ENCODE measurements around the gene AP3M1.

The AP3M1 gene

GRCh38 chr10:74093530-74094164 is 57.0 kb downstream of the AP3M1 start:
- Mint-ChIP-seq H3K27ac (no peak overlapping the region), H3K36me3 (peaks cover 59 to 80% of the 10 kb centered on the region in 2 donors), H3K27me3 (no peaks in the 10 kb centered on the region), H3K4me3 (no peak overlapping the region), H3K4me1 (peaks cover 22 to 24% of the 10 kb centered on the region in 2 donors), H3K9me3 (peaks cover 0 to 2% of the 10 kb centered on the region in 2 donors)
- no peak for ATAC-seq (replicated peaks)
- no peak for DNase-seq

DNA sequence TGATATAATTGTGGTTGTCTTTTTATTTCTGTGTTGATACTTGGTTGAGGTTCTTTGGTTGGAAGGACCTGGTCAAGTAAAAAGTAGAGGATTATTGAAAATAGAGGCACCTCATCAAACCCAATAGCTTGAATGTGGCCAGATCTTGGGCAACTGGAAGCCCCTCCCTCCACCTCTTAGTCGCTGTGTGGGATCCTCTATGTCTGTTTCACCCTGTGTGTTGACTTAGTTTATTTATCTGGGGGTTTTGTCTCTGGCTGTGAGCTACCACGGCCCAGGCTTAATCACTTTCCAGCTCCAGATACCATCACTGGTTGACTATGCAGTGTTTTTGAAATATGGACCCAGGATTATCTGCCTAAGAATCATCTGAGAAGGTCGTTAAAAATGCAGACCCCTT is 58.3 kb downstream of the AP3M1 start:
- Mint-ChIP-seq H3K9me3 (peaks cover 0 to 2% of the 10 kb centered on the region in 2 donors), H3K27ac (no peak overlapping the region), H3K4me1 (peaks cover 13 to 16% of the 10 kb centered on the region in 2 donors), H3K4me3 (no peak overlapping the region), H3K27me3 (no peaks in the 10 kb centered on the region), H3K36me3 (peaks cover 54 to 72% of the 10 kb centered on the region in 2 donors)
- DNase-seq = no peak
- ATAC-seq (replicated peaks) = no peak

GRCh38 chr10:74088722-74089121 is 61.9 kb downstream of the AP3M1 start:
- Mint-ChIP-seq H3K9me3 (no peaks in the 10 kb centered on the region), H3K36me3 (peaks cover 42 to 58% of the 10 kb centered on the region in 2 donors)
- no peak for DNase-seq

GRCh38 chr10:74086317-74086716 is 64.3 kb downstream of the AP3M1 start:
- H3K9me3 Mint-ChIP-seq = no peaks in the 10 kb centered on the region
- no peak for DNase-seq
- no peak overlapping the region for H3K27ac Mint-ChIP-seq
- no peak for ATAC-seq (replicated peaks)
- H3K27me3 Mint-ChIP-seq = no peaks in the 10 kb centered on the region
- no peak overlapping the region for H3K4me3 Mint-ChIP-seq
- peaks cover 43 to 54% of the 10 kb centered on the region in 2 donors for H3K36me3 Mint-ChIP-seq
- peaks cover under 1 to 11% of the 10 kb centered on the region in 2 donors for H3K4me1 Mint-ChIP-seq

More at GRCh38 chr10:74088722-74089121, 61.9 kb downstream of the AP3M1 start:
- Mint-ChIP-seq H3K4me1 (peaks cover 0 to 9% of the 10 kb centered on the region in 2 donors), H3K27me3 (no peaks in the 10 kb centered on the region), H3K27ac (no peak overlapping the region), H3K4me3 (no peak overlapping the region)
- ATAC-seq (replicated peaks) = no peak

DNA sequence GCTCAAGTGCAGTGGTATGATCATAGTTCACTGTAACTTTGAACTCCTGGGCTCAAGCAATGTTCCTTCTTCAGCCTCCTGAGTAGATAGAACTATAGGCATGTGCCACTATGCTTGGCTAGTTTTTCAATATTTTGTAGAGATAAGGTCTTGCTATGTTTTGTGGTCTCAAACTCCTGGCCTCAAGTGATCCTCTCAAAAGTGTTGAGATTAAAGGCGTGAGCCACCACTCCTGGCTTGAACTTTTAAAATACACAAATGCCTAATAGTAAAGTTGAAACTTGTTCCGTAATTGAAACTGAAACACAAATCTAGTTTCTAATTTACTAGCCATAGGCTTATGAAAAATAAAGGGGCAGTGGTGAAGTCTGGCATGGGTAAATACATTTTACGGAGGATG is 65.7 kb downstream of the AP3M1 start:
- H3K36me3 Mint-ChIP-seq = peaks cover 38 to 44% of the 10 kb centered on the region in 2 donors
- no peaks in the 10 kb centered on the region for H3K27me3 Mint-ChIP-seq
- DNase-seq = no peak
- peaks cover 5 to 25% of the 10 kb centered on the region in 2 donors for H3K4me1 Mint-ChIP-seq
- peak; percentile 68 to 80 for ATAC-seq (replicated peaks)
- no peak overlapping the region for H3K27ac Mint-ChIP-seq
- H3K4me3 Mint-ChIP-seq = no peak overlapping the region
- no peaks in the 10 kb centered on the region for H3K9me3 Mint-ChIP-seq

DNA sequence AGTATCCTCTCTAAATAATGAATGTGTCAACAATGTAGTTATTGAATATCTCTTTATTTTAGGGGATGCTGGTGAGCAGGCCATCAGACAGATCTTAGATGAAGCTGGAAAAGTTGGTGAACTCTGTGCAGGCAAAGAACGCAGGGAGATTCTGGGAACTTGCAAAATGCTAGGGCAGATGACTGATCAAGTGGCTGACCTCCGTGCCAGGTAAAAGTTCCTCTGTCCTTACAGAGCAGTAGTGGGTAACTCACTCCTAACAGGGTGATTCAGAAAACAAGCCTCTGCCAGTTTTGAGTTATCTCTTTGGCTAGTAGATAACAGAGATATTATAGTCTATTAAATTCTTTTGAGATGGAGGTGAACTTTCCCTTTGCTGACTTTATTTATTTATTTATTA is 67.3 kb downstream of the AP3M1 start:
- ATAC-seq (replicated peaks) (no peak), DNase-seq (no peak)
- H3K9me3 Mint-ChIP-seq = no peaks in the 10 kb centered on the region
- H3K4me1 Mint-ChIP-seq = peaks cover 16 to 39% of the 10 kb centered on the region in 2 donors
- H3K4me3 Mint-ChIP-seq = no peak overlapping the region
- peaks cover 31 to 37% of the 10 kb centered on the region in 2 donors for H3K36me3 Mint-ChIP-seq
- no peak overlapping the region for H3K27ac Mint-ChIP-seq
- no peaks in the 10 kb centered on the region for H3K27me3 Mint-ChIP-seq

GRCh38 chr10:74081941-74082718 is 68.5 kb downstream of the AP3M1 start:
- no peak for DNase-seq
- Mint-ChIP-seq H3K9me3 (no peaks in the 10 kb centered on the region), H3K27ac (no peak overlapping the region), H3K4me1 (peaks cover 22 to 50% of the 10 kb centered on the region in 2 donors), H3K36me3 (peaks cover 33 to 38% of the 10 kb centered on the region in 2 donors), H3K27me3 (no peaks in the 10 kb centered on the region), H3K4me3 (no peak overlapping the region)
- no peak for ATAC-seq (replicated peaks)

DNA sequence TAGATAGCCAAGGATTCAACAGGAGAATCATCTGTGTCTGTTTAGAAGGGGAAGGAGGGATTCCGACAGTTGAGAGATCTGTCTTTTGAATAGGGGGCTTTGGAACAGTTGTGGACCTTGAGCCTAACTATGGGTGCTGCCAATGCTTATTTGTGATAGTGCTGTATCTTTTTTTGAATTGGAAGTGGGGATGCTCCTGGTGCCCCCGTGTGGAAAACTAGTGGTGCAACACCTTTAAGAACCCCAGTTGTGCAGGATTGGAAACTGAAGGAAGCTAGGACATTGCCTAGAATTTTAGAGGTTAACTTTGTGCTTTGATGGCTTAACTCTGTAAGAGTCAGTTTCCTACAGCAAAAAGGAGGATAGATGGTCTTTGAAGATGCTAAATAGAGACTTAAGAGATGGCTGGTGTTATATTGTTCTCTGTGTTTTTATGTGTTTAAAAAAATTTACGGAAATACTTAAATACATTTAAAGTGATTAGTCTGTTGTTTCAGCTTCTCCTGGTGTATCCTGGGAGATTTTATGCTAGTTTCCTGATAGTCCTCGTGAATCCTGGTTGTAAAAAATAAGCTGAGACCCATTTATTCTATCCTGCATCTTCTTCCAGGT is 69.3 kb downstream of the AP3M1 start:
- H3K36me3 Mint-ChIP-seq = peaks cover 33 to 36% of the 10 kb centered on the region in 2 donors
- peaks cover 25 to 58% of the 10 kb centered on the region in 2 donors for H3K4me1 Mint-ChIP-seq
- ATAC-seq (replicated peaks) (no peak), DNase-seq (no peak)
- no peaks in the 10 kb centered on the region for H3K27me3 Mint-ChIP-seq
- H3K27ac Mint-ChIP-seq = peak overlapping the region; percentile 65
- H3K4me3 Mint-ChIP-seq = no peak overlapping the region
- no peaks in the 10 kb centered on the region for H3K9me3 Mint-ChIP-seq

GRCh38 chr10:74079936-74080590 is 70.6 kb downstream of the AP3M1 start:
- Mint-ChIP-seq H3K27me3 (no peaks in the 10 kb centered on the region), H3K27ac (peak overlapping the region; percentile 42), H3K9me3 (no peaks in the 10 kb centered on the region), H3K4me1 (peaks cover 32 to 68% of the 10 kb centered on the region in 2 donors), H3K36me3 (peaks cover 32 to 43% of the 10 kb centered on the region in 2 donors), H3K4me3 (peak overlapping the region; percentile 32 to 36)
- ATAC-seq (replicated peaks) (peak; percentile 28 to 35), DNase-seq (no peak)

GRCh38 chr10:74079028-74079935 is 71.3 kb downstream of the AP3M1 start:
- Mint-ChIP-seq H3K36me3 (peaks cover 27 to 42% of the 10 kb centered on the region in 2 donors), H3K27ac (peak overlapping the region; percentile 75), H3K9me3 (no peaks in the 10 kb centered on the region), H3K27me3 (no peaks in the 10 kb centered on the region), H3K4me1 (peaks cover 34 to 67% of the 10 kb centered on the region in 2 donors), H3K4me3 (peak overlapping the region; percentile 61 to 70)
- DNase-seq = no peak
- ATAC-seq (replicated peaks) = peak; percentile 16 to 37

DNA sequence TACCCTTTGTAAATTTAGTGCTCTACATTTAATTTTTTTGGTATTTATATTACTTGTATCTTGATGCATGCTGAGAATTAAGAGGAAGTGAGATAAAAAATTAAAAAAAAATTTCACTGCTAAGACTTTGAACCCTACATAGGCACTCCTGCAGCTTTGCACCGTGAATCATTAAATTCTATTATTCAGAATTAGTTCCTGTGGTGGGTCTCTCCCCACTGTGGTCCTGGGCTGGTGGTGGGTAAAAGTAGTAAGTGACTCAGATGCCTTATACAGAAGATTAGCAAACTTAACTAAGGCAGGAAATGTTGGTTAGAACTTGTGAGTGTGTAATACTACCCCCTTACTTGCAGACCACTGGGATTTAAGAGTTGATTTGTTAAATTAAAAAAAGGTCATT is 72.6 kb downstream of the AP3M1 start:
- H3K4me3 Mint-ChIP-seq = peak overlapping the region; percentile 30 to 70
- peak overlapping the region; percentile 75 for H3K27ac Mint-ChIP-seq
- ATAC-seq (replicated peaks) (peak; percentile 95 to 96), DNase-seq (peak; percentile 44)
- peaks cover 32 to 49% of the 10 kb centered on the region in 2 donors for H3K36me3 Mint-ChIP-seq
- H3K27me3 Mint-ChIP-seq = no peaks in the 10 kb centered on the region
- H3K9me3 Mint-ChIP-seq = no peaks in the 10 kb centered on the region
- peaks cover 35 to 77% of the 10 kb centered on the region in 2 donors for H3K4me1 Mint-ChIP-seq

DNA sequence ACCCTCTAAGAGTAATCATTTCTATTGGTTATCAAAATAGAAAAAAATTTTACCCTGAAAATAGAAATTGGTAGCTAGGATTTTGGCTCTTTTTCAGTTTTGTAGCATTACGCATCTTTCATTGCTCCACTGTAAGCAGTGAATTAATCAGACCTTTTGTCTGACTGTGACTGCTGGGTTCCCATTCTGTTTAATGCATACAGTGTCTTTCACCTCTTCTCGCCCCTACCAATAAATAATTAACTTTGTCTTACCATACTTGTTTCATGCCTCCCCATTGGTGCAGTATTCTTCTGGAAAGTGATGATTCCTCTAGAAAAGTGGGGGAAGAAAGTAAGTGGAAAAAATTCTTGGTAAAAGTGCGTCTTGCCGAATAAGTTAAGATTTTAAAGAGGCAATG is 73.2 kb downstream of the AP3M1 start:
- ATAC-seq (replicated peaks) (no peak), DNase-seq (no peak)
- no peaks in the 10 kb centered on the region for H3K9me3 Mint-ChIP-seq
- no peak overlapping the region for H3K27ac Mint-ChIP-seq
- no peak overlapping the region for H3K4me3 Mint-ChIP-seq
- no peaks in the 10 kb centered on the region for H3K27me3 Mint-ChIP-seq
- H3K4me1 Mint-ChIP-seq = peaks cover 35 to 81% of the 10 kb centered on the region in 2 donors
- H3K36me3 Mint-ChIP-seq = peaks cover 36 to 53% of the 10 kb centered on the region in 2 donors

DNA sequence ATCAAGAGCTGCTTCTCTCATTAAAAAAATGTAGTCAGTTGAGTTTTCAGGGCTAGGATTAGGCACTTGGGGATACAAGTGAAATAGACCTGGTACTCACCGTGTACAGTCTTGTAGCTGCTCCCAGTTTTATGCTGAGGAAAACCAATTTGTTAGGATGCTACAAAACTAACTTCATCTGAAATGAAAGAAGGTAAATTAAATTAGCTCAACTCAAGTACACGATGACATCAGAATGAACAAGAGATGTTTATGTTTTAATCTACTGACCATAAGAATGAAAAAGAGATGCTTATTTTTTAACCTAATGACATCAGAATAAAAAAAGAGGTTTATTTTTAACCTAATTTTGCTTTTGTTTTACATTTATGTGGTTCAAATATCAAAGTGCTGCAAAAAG is 73.7 kb downstream of the AP3M1 start:
- Mint-ChIP-seq H3K27ac (no peak overlapping the region), H3K4me1 (peaks cover 35 to 81% of the 10 kb centered on the region in 2 donors), H3K27me3 (no peaks in the 10 kb centered on the region)

More for the DNA sequence above, 73.7 kb downstream of the AP3M1 start:
- ATAC-seq (replicated peaks) = no peak
- no peak for DNase-seq
- H3K9me3 Mint-ChIP-seq = no peaks in the 10 kb centered on the region
- H3K36me3 Mint-ChIP-seq = peaks cover 33 to 49% of the 10 kb centered on the region in 2 donors
- no peak overlapping the region for H3K4me3 Mint-ChIP-seq
